Effector memory CD8-positive, alpha-beta T cell (primary cell): ENCODE measurements around the gene TBC1D14.

Source experiments
- ATAC-seq: fragments of 150-1000 bp; cut with Tn5 transposase; replicated peaks from 2 replicates; pipeline ENCODE4 v1.10.0; 2021; ENCODE audit warnings: mild to moderate bottlenecking, moderate library complexity
- DNase-seq, 3 experiments: peaks; one replicate each; pipeline ENCODE4 v3.0.0; 2021
- H3K27ac Mint-ChIP-seq, 2 donors: one replicate each; pipeline ENCODE4 v1.8.0; 2022; ENCODE audit warnings: mild to moderate bottlenecking in 2 of 2, mixed read lengths in 2 of 2, moderate library complexity in 2 of 2
- H3K27me3 Mint-ChIP-seq, 2 donors: one replicate each; pipeline ENCODE4 v1.8.0; 2022; ENCODE audit warnings: mixed read lengths in 2 of 2
- H3K36me3 Mint-ChIP-seq: one replicate; pipeline ENCODE4 v1.8.0; 2022; ENCODE audit warnings: mild to moderate bottlenecking, moderate library complexity, mixed read lengths; ENCODE audit not compliant: insufficient read depth
- H3K4me1 Mint-ChIP-seq, 2 donors: one replicate each; pipeline ENCODE4 v1.8.0; 2022; ENCODE audit warnings: low read depth in 2 of 2, mixed read lengths in 2 of 2
- H3K4me3 Mint-ChIP-seq, 2 donors: one replicate each; pipeline ENCODE4 v1.8.0; 2022; ENCODE audit warnings: mild to moderate bottlenecking in 2 of 2, mixed read lengths in 2 of 2, moderate library complexity in 2 of 2
- H3K9me3 Mint-ChIP-seq, 2 donors: one replicate each; pipeline ENCODE4 v1.8.0; 2022; ENCODE audit warnings: mixed read lengths in 2 of 2

The TBC1D14 gene

GRCh38 chr4:7045961-7046921, 136.6 kb downstream of the TBC1D14 start:
- Mint-ChIP-seq H3K9me3 (no peaks in the 10 kb centered on the region), H3K27me3 (no peaks in the 10 kb centered on the region), H3K4me1 (peaks cover 56 to 58% of the 10 kb centered on the region in 2 donors), H3K27ac (peak overlapping the region; percentile 84 to 85), H3K4me3 (peak overlapping the region; percentile 88 to 91), H3K36me3 (peaks cover 47% of the 10 kb centered on the region)
- ATAC-seq (no peak), DNase-seq (no peak)

DNA sequence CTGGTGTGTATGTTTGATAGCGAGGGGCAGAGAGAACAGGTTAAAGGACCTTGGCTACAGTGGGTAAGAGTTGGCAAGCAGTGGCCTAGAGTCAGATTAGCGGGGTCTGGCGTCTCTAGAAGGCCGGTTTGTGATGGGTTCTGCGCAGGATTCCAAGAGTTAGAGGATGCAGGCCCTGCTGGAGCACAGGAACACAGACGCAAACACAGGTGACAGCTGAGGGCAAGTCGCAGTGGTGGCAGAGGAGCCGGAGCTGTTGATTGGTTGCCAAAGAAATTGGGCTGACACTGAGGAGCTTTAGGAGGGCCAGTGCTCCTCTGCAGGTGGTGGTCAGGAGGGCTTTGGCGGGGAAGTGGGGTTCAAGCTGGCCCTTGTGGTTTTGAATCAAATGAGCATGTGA, 137.3 kb downstream of the TBC1D14 start:
- ATAC-seq (no peak), DNase-seq (no peak)
- peaks cover 53 to 55% of the 10 kb centered on the region in 2 donors for H3K4me1 Mint-ChIP-seq
- H3K9me3 Mint-ChIP-seq, result no peaks in the 10 kb centered on the region
- H3K27ac Mint-ChIP-seq, result peak overlapping the region; percentile 76 to 84
- H3K36me3 Mint-ChIP-seq, result peaks cover 46% of the 10 kb centered on the region
- H3K4me3 Mint-ChIP-seq, result peak overlapping the region; percentile 88 to 91
- H3K27me3 Mint-ChIP-seq, result no peaks in the 10 kb centered on the region

DNA sequence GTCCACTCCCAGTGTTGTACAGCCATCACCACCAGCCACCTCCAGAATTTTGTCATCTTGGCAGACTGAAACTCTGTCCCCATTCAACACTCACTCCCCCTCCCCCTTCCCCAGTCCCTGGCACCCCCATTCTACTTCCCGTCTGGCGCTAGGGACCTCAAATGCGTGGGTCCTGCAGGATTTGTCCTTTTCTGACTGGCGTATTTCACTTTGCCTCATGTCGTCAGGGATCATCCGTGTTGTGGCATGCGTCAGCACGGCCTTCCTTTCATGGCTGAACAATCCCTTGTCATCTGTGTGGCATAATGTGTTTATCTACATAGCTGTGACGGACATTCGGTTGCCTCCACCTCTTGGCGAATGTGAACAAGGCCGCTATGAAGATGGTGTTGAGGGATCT, 139.0 kb downstream of the TBC1D14 start:
- DNase-seq, result no peak
- Mint-ChIP-seq H3K27ac (peak overlapping the region; percentile 46 to 84), H3K4me1 (peaks cover 47 to 53% of the 10 kb centered on the region in 2 donors), H3K27me3 (no peaks in the 10 kb centered on the region), H3K9me3 (no peaks in the 10 kb centered on the region), H3K36me3 (peaks cover 38% of the 10 kb centered on the region), H3K4me3 (peak overlapping the region in 1 of 2 donors; percentile 12)
- no peak for ATAC-seq

- DNase-seq (no peak), ATAC-seq (no peak)
- Mint-ChIP-seq H3K9me3 (no peaks in the 10 kb centered on the region), H3K4me1 (peaks cover 43 to 48% of the 10 kb centered on the region in 2 donors), H3K27me3 (no peaks in the 10 kb centered on the region), H3K4me3 (peak overlapping the region in 1 of 2 donors; percentile 34), H3K36me3 (peaks cover 39% of the 10 kb centered on the region), H3K27ac (peak overlapping the region; percentile 46 to 84)
Observed at GRCh38 chr4:7049295-7049694, 139.7 kb downstream of the TBC1D14 start.

- peak overlapping the region; percentile 46 to 84 for H3K27ac Mint-ChIP-seq
Observed at GRCh38 chr4:7049739-7050138, 140.1 kb downstream of the TBC1D14 start.

GRCh38 chr4:7050481-7051143, 141.0 kb downstream of the TBC1D14 start:
- Mint-ChIP-seq H3K4me3 (no peak overlapping the region), H3K9me3 (no peaks in the 10 kb centered on the region), H3K4me1 (peaks cover 35% of the 10 kb centered on the region in 2 donors), H3K36me3 (peaks cover 51% of the 10 kb centered on the region), H3K27ac (no peak overlapping the region), H3K27me3 (no peaks in the 10 kb centered on the region)
- ATAC-seq (no peak), DNase-seq (no peak)

More at GRCh38 chr4:7049739-7050138, 140.1 kb downstream of the TBC1D14 start:
- ATAC-seq (no peak), DNase-seq (no peak)
- no peaks in the 10 kb centered on the region for H3K27me3 Mint-ChIP-seq
- H3K4me3 Mint-ChIP-seq, result peak overlapping the region in 1 of 2 donors; percentile 34
- H3K4me1 Mint-ChIP-seq, result peaks cover 39 to 44% of the 10 kb centered on the region in 2 donors
- H3K36me3 Mint-ChIP-seq, result peaks cover 43% of the 10 kb centered on the region
- no peaks in the 10 kb centered on the region for H3K9me3 Mint-ChIP-seq

- DNase-seq (no peak), ATAC-seq (no peak)
- Mint-ChIP-seq H3K27me3 (no peaks in the 10 kb centered on the region), H3K9me3 (no peaks in the 10 kb centered on the region), H3K36me3 (peaks cover 52% of the 10 kb centered on the region), H3K4me1 (peaks cover 31 to 32% of the 10 kb centered on the region in 2 donors), H3K4me3 (no peak overlapping the region), H3K27ac (no peak overlapping the region)
Observed at GRCh38 chr4:7051144-7051495, 141.5 kb downstream of the TBC1D14 start.

DNA sequence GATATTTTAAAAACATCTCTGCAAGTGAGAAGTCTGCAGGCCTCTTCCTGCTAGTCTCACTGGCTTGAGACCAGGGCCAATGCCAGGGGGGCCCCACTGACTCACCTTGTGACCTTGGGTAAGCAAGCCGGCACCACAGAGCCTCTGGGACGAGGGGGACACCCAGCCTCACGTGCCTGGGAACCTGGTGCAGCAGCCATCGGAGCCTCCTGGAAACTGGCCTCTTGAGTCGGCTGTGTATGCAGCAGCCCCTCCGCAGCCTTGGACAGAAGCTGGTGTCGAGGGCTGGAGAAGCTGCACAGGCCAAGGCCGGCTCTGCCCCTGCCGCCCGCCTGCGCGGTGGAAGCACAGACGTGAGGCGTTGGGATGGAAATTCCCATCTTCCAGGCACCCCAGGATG, 142.3 kb downstream of the TBC1D14 start:
- DNase-seq (no peak), ATAC-seq (no peak)
- Mint-ChIP-seq H3K9me3 (no peaks in the 10 kb centered on the region), H3K36me3 (peaks cover 58% of the 10 kb centered on the region), H3K27me3 (no peaks in the 10 kb centered on the region), H3K4me3 (no peak overlapping the region), H3K27ac (no peak overlapping the region), H3K4me1 (peaks cover 24 to 28% of the 10 kb centered on the region in 2 donors)

DNA sequence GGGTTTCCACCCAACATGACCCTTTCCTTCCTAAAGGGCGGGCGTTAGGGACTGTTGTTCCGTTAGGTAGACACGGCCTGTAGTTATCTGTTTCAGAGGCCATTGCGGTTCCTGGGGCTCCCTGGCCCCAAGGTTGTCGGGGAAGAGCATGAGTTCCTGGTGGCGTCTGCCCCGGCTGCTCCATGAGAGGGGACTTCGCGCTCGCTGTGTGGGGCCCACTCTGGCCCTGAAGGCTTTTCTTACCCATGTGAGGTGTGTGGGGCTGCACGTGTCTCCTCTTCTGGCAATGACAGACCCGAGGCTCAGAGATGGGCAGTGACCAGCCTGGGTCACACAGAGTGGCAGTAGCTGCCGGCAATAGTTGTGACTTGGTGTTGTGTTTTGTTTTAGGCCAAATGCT, 142.7 kb downstream of the TBC1D14 start:
- peak overlapping the region in 1 of 2 donors; percentile 87 for H3K27ac Mint-ChIP-seq
- H3K36me3 Mint-ChIP-seq, result peaks cover 61% of the 10 kb centered on the region
- ATAC-seq, result no peak
- H3K9me3 Mint-ChIP-seq, result no peaks in the 10 kb centered on the region
- no peaks in the 10 kb centered on the region for H3K27me3 Mint-ChIP-seq
- H3K4me1 Mint-ChIP-seq, result peaks cover 20 to 24% of the 10 kb centered on the region in 2 donors
- H3K4me3 Mint-ChIP-seq, result no peak overlapping the region
- no peak for DNase-seq

GRCh38 chr4:7052923-7053715, 143.5 kb downstream of the TBC1D14 start:
- Mint-ChIP-seq H3K27ac (peak overlapping the region in 1 of 2 donors; percentile 87), H3K9me3 (no peaks in the 10 kb centered on the region), H3K4me3 (no peak overlapping the region), H3K36me3 (peaks cover 63% of the 10 kb centered on the region), H3K4me1 (peaks cover 16 to 18% of the 10 kb centered on the region in 2 donors), H3K27me3 (no peaks in the 10 kb centered on the region)
- ATAC-seq (no peak), DNase-seq (no peak)

- Mint-ChIP-seq H3K9me3 (no peaks in the 10 kb centered on the region), H3K27ac (peak overlapping the region; percentile 5 to 49), H3K27me3 (no peaks in the 10 kb centered on the region), H3K4me1 (peaks cover 16 to 17% of the 10 kb centered on the region in 2 donors), H3K36me3 (peaks cover 70% of the 10 kb centered on the region), H3K4me3 (no peak overlapping the region)
- DNase-seq, result no peak
- no peak for ATAC-seq
Observed at GRCh38 chr4:7054106-7054880, 144.7 kb downstream of the TBC1D14 start.

DNA sequence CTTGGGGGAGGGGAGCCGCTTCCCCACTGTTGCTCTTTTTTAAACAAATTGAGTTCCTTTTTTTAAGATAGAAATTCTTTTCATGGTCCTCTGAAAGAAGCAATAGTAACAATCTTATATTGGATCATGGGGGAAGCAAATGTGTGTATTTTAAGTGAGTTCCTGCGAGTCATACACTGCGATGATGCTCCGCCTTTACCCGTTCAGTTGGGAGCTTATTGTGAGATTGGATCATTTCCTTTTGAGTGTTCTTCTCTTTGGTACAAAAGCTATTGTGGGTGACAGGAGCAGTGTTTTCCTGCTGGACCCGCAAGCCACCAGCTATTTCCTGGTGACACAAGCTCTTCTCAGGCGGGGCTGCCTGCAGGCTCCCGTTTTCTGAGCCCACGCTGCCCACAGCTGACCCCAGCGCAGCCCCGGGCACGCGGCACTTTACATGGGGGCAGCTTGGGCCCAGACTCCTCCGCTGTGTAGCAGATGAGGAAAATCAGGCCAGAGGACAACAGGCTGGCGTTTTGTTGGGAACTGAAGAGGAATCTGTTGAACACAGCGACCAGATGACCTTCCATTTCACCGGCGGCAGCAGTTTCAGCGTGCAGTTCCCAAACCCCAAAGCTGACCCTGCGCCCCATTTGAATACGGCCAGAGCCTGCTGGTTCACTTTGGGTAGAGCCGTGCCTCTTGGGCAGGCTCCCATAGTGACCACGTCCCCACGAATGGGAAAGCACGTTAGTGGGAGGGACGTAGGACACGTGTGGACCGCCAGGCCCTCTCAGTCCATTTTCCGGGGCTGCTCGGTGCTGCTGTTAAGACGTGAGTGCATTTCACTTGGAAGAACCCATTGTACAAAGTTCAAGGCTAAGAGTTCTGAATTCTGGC, 145.7 kb downstream of the TBC1D14 start:
- Mint-ChIP-seq H3K27me3 (no peaks in the 10 kb centered on the region), H3K36me3 (peaks cover 74% of the 10 kb centered on the region), H3K9me3 (no peaks in the 10 kb centered on the region), H3K4me3 (no peak overlapping the region), H3K27ac (no peak overlapping the region), H3K4me1 (peaks cover 10 to 13% of the 10 kb centered on the region in 2 donors)
- ATAC-seq (no peak), DNase-seq (no peak)
